GM21390 (cell line): ENCODE results near the gene SPATC1L.

Experiments
- ATAC-seq: cut with Tn5 transposase; IDR thresholded peaks from one replicate; pipeline ENCODE4 v1.9.1; 2021; ENCODE audit not compliant: unreplicated experiment

Gene SPATC1L

DNA sequence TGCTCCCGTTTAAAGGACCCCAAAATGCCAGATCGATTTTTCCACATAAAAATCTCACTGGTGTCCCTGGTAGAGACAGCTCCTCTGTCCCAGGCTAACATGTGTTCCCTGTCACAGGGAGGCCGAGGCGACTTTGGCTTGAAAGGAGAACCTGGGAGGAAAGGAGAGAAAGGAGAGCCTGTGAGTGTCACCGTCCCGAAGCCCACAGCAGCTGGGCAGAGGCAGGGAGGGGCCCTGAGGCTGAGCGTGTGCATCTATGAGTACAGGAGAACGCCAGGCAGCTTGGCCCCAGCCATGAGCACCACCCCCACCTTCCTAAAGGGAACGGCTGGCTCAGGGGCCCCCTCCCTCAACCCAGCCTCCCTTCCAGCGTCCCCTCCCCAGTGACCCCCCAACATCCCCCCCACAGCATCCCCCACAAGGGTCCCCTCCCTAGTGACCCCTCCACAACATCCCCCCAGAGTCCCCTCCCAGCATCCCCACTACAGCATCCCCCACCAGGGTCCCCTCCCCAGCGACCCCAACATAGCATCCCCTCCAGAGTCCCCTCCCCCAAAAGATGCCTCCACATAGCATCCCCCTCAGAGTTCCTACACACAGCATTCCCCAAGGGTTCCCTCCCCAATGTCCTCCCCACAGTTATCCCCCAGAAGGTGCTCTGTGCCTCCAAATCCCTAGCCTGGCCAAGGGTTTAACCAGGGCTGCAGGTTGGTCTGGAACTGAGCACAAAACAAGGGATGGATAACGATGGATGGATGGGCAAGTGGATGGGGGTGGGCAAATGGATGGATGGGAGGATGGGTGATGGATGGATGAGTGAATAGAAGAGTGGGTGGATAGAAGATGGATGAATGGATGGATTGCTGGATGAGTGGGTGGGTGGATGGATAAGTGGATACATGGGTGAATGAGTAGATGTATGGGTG is 61.2 kb downstream of the SPATC1L start:
- no peak for ATAC-seq

- no peak for ATAC-seq
Measured at GRCh38 chr21:46122237-46122671, 62.0 kb downstream of the SPATC1L start.

DNA sequence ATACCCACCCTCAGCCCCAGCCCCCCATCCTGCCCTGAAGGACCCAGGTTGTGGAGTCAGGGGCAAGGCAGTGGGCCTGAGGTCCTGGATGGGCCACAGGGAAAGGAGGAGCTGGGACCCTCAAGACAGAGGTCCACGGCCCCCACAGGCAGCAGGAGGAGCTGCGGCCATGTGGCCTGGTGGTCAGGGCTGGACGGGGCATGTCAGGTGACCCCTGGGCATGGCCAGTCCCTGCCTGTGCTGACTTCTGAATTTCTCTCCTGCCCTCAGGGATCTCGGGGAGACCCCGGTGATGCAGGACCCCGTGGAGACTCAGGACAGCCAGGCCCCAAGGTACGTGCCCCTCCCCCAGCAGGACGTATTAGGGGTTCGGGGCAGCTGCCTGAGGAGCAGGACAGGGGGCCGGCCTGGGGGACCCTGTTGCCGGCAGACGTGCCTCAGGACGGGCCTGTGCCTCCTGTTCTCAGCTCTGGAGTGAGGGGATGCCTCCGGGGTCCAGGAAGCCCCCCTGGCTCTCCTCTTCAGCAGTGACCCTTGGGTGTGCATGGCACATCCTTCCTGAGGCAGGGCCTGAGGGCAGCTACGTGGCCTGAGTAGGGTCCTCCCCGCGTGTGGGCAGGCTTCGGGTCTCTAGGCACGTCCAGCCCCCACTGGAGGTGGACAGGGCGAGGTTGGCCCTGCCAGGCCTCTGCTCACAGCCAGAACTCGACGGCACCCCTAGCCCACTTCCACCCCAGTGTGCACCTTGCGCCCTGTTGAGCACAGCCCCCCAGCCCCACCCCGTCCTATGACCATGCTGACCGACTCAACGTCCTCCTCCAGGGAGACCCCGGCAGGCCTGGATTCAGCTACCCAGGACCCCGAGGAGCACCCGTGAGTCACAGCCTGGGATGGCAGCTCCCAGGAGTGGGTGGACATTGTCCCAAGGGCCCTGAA is 62.7 kb downstream of the SPATC1L start:
- no peak for ATAC-seq

DNA sequence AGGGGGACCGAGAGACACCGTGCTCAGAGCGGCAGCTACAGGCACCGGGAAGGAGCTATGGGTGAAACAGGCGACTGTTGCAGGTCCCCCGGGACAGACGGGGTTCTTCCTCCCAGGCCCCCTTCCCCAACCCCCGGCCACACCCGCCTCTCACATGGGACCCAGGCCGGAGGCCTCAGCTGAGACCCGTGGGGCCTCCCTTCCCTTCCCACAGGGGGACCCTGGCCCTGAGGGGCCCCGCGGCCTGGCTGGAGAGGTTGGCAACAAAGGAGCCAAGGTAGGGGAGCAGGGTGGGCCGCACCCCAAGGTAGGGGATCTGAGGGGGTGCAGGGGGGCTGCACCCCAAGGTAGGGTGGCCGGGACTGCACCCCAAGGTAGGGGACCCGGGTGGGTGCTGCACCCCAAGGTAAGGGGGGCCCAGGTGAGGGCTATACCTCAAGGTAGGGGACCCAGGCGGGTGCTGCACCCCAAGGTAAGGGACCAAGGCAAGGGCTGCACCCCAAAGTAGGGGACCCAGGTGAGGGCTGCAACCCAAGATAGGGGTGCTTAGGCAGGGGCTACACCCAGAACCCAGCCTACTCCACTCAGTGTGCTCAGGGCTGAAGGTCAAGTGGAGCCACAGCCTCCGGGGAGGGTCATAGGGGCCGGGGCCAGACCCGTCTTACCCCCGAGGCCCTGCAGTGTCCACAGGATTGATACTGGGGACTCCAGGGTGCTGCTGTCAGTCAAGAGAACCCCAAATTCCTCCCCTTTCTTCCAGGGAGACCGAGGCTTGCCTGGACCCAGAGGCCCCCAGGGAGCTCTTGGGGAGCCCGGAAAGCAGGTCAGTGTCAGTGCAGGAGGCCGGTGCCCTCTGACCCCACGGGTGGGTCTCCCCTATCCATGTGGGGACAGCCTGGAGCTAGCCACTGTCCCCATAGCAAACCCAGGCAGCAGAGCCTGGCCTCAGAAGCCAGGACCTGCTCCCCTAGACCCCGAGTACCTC is 63.7 kb downstream of the SPATC1L start:
- no peak for ATAC-seq

- ATAC-seq = no peak
Measured at GRCh38 chr21:46119637-46120271, 64.5 kb downstream of the SPATC1L start.

GRCh38 chr21:46119144-46119636 is 65.1 kb downstream of the SPATC1L start:
- ATAC-seq = no peak

GRCh38 chr21:46118316-46119143 is 65.7 kb downstream of the SPATC1L start:
- ATAC-seq = no peak

- ATAC-seq = no peak
Measured at GRCh38 chr21:46117586-46118315, 66.5 kb downstream of the SPATC1L start.

GRCh38 chr21:46116776-46117585 is 67.3 kb downstream of the SPATC1L start:
- no peak for ATAC-seq

GRCh38 chr21:46116189-46116775 is 68.0 kb downstream of the SPATC1L start:
- ATAC-seq = no peak

DNA sequence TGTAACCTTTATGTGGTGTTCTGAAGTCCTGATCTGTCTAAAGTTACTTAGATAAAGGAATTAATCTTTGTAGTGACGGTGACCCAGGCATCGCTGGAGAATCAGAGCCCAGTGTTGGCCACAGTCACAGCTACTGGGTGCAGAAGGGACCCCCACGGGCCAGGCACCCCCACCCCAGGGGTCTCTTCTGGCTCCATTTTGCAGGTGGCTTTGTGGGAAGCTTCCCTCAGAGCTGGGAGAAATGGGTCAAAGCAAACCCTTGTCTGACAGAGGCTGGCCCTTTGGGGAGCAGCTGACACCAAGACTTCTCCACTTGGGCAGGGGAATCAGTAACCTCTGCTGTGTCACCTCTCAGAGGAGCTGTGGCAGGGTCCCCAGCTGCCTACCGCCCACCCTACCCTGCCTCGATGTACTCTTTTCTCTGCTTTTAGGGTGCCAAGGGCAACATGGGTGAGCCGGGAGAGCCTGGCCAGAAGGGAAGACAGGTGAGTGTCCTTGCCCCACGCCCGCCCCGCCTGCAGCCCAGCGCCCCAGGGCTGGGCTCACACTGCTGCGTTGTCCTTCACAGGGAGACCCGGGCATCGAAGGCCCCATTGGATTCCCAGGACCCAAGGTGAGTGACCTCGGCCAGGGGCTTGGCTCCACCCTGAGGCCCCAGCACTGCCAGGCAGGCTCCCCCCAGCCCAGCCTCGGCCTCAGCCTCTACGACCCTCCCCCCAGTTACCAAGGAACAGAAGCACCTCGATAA is 68.6 kb downstream of the SPATC1L start:
- no peak for ATAC-seq

DNA sequence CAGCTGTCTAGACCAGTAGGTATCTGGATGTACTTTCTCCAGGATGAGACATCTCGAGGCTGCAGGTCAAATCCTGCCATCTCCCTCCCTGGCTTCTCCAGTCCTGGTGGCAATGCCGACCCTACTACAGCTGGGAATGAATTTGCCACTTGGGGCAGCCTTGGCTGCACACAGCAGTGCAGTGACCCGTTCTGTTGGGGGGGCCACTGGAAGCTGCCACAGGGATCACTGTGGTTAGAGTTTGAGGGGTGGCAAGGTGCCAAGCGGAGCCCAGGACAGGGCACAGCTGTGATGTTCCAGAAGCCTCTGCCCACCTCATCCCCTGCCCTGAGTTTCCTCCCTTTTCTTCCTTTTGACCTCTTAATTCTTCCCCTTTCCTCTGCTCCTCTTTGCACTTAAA is 69.3 kb downstream of the SPATC1L start:
- no peak for ATAC-seq

- ATAC-seq = no peak
Measured at GRCh38 chr21:46113497-46114176, 70.6 kb downstream of the SPATC1L start.

GRCh38 chr21:46112725-46113215 is 71.5 kb downstream of the SPATC1L start:
- ATAC-seq = no peak

- no peak for ATAC-seq
Measured at GRCh38 chr21:46111857-46112724, 72.2 kb downstream of the SPATC1L start.
